Endothelial cell of hepatic sinusoid (primary cell): ENCODE results near the gene POLR1H.

Source experiments
- in situ Hi-C: cut with HindIII; loops from 2 replicates; pipeline ENCODE4 v1.10.0; 2017; ENCODE audit warnings: low sequenced_read_pairs

POLR1H gene

GRCh38 chr6:30061858-30062458, 893 bp downstream of the POLR1H start:
- in situ Hi-C loops, result no loop called here

GRCh38 chr6:30062471-30063178, 1.6 kb downstream of the POLR1H start:
- in situ Hi-C loops, result no loop called here

- in situ Hi-C loops, result no loop called here
Observed at GRCh38 chr6:30063315-30063714, 2.2 kb downstream of the POLR1H start.

DNA sequence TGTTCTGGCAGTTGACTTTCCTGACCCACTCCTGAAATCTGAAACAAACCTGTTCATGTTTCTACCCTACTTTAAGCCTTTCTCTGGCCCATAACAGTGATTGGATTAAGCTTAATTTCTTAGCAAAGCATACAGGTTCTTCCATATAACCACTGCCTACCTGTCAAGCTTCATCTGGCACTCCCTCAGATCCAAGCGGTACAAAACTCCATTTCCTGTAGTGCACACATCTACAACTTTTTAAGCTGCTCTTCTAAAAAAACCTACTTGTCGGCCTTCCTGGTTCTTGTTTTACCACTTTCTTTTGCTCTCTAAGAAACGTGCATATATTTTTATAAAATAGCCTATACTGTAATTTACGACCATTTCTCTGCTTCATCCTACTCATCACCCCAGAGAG, 5.0 kb downstream of the POLR1H start:
- in situ Hi-C loops, result no loop called here

DNA sequence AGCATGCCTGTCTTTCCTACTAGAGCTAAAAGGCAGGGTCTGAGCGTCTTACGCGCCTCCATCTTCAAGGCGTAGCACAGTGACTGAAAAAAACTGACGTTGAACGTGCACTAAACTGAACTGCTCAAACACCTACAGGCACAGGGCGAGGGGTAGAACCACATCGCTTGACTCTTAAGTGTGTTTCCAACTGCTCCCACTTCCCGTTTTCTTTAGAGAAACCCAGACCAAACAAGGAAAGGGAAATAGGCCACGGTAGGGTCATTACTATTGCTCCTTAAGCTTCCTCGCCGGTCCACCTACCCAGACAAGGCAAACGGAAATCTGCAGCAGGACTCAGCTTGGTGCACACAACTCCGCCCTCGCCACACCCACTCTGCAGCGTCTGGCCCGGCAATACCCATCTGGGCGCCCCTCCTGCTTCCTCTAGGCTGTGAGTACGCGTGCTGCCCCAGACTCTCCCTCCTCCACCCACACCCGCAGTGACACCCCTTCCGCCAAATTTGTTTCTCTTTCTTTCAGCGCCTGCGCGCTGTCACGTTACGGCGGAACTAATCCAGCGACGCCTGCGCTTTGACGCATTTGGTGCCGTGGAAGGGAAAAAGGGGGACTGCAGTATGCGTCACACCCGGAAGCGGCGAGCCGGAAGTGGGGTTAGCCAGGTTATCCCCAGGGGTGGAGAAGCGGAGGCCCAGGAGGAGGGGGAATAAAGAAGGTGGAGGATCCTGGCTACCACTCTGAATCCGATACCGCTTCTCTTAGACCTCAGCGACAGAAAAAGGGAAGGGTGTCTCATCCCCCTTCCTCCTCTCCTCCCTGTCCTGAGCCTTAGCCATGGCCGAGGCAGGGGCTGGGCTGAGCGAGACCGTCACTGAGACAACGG, 5.8 kb downstream of the POLR1H start, which contains the start of gene PPP1R11:
Gene PPP1R11 (plus strand): TSS at position 622 of the 883 bp plus-strand sequence. CDS start 213 bp downstream, at position 835.
- in situ Hi-C loops, result no loop called here

DNA sequence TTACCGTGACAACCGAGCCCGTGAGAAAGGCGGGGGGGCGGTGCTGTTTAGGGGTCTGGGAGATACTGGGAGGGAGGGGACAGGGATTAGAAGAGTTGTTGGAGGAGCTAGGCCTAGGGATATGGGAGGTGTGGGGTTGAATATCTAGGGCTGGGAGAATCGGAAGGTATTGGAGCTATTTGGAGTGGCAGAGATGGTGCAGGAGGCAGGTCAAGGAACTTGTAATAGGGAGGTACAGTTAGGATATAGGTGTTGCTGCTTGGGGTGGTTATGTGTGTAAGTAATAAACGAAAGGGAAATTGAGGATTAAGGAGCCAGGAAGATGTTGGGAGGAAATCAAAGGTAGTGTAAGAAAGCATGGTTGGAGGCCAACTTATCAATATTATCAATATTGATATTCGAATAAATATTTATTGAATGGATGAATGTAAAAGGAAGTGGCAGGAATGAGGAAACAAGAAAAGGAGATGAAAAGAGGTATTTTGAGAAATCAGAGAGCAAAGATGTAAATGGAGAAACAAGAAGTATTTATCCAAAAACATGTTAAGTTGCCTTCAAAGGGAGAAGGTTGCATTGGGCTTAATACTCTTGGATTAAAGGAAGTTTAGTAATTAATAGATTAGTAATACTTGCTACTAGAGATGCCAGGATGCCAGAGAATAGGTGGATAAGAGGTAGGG, 6.5 kb downstream of the POLR1H start:
- in situ Hi-C loops, result no loop called here

- in situ Hi-C loops, result no loop called here
Observed at GRCh38 chr6:30071081-30071818, 10.2 kb downstream of the POLR1H start.

DNA sequence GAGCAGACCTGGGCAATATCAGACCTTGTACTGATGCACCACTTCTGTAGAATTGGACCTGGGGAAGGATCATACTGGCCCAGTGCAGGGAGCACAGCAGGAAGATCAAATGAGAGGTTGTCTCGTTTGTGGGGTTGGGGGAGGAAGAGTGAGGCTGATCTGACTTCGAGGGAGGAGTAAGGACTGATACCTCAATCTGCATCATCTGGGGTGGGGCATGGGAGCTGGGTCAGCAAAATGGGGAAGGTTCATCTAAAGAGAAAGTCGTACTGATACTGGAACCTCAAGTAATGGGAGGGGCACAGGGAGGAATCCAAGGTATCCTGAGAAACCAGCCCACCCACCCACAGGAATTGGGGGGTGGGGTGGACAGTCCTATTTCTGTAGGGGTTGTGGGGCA, 10.8 kb downstream of the POLR1H start:
- in situ Hi-C loops, result no loop called here

- in situ Hi-C loops, result no loop called here
Observed at GRCh38 chr6:30073489-30074235, 12.6 kb downstream of the POLR1H start.

DNA sequence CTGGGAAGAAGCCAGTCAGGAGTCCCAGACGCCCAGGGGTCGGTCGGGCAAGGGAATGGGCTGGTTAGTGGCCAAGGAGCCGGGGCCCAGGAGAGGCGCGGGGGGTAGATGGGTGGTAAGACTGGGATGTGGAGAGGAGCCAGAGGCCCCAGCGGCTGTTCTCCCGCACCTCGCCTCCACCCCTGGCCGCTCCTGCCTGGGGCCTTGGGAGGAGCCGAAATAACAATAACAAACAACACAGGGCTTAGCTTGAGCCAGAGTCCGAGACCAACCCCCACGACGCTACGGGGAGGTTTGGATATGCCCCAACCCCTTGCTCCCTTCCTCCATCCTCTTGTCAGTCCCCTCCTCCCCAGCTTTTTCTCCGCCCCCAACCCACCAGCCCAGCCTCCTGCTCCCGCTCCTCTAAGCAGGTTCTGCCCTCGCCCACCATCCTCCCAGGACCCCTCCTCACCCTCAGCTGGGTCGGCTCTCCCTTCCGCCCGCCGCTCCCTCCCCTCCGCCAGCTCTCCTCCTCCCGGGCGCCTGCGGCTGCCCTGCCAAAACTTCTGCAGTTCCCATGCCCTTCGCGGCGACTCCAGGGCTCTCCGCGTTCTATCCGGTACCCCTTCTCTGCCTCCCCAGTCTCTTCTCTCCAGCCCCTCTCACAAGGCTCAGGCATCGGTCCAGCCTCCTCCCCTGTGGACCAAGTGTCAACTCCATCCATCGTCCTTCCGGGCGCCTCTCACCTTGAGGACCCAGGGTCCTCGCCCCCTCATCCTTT, 13.4 kb downstream of the POLR1H start:
- in situ Hi-C loops, result no loop called here

GRCh38 chr6:30075094-30075789, 14.2 kb downstream of the POLR1H start, which contains the start of gene RNF39:
Gene RNF39 (minus strand): TSS chr6:30075769. CDS start chr6:30075585, 184 bp downstream.
- in situ Hi-C loops, result no loop called here

DNA sequence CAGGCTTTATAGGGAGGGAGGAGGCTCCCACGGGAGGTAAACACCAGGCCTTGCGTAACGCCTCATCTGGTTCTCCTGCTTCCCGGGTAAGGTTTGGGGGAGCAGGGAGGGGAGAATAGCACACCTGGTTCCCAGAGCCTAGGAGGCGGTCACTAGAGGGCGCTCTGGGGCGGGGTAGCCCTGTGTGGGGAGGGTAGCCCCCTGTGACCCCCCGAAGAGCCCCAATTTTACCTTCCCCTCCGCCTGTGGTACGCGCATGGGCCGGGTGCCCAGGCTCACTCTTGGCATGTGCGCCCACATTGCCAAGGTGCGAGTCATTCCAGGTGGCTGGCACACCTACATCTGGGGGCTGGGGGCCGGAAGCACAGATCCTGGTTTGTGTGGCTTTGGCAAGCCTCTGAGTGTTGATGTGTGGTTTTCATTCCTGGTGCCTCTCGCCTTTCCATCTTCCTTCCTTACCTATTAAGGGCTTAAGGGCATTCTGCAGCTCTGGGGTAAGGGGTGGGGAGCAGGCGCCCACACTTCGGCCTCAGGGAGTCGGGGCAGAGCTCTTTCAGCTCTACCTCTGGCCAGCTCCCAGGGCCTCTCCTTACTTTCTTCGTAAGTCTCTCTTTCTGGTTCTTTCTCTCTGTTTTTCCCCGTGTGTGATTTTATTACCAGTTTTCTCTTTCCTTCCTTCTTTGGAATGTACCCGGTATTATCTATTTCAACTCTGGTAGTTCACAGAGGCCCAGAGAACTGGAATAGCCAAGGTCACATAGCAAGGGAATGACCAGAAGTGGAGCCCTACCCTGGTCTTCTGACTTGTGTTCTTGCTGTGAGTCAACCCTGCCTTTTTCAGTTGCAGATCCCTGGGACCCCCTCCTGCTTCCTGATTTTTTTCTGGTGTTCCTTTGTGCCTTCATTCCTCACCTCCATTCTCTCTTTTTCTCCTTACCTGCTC, 15.0 kb downstream of the POLR1H start:
- in situ Hi-C loops, result no loop called here

GRCh38 chr6:30077218-30077617, 16.2 kb downstream of the POLR1H start:
- in situ Hi-C loops, result no loop called here

GRCh38 chr6:30087876-30088275, 26.8 kb downstream of the POLR1H start:
- in situ Hi-C loops, result no loop called here

- in situ Hi-C loops, result loop anchor here (10.0 kb wide), 1 partner anchor 63 kb away; no protein-coding TSS in a partner anchor
Observed at GRCh38 chr6:30091577-30092381, 30.7 kb downstream of the POLR1H start.
